MM.1S (cell line): ENCODE data around the gene TRPV4.

Source experiments
- CTCF ChIP-seq: fragments of 300-600 bp; sonication (generic); IDR thresholded peaks from 2 replicates; pipeline ENCODE4 v1.5.1; 2016; ENCODE audit warnings: antibody characterized with exemption, low read length, mixed read lengths
- EZH2phosphoT487 ChIP-seq: fragments of 300-600 bp; sonication (generic); IDR thresholded peaks from 2 replicates; pipeline ENCODE4 v1.6.1; 2018; ENCODE audit warnings: antibody characterized with exemption, low read length

DNA sequence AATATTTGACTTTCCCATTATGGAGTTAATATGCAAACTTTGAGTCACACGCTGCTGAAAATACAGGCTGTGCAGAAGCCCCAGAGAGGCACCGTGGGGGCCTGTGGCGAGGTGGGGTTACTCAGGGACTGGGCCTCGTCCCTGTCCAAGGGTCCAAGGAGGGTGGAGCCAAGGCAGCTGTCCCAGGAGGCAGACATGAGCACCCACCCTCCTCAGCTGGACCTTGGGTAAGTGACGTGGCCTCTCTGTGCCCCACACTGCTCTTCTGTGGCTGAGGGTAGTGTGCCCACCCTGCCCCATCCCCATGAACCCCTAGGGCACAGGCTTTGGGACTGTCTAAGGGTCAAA is 80.2 kb downstream of the TRPV4 start:
- TF ChIP-seq CTCF (no peak), EZH2phosphoT487 (no peak)
